Measurements from ENCODE around the gene COA5.
"Not testable (repeated sequence)": the region's sequence is repeated elsewhere in the genome, so short reads cannot be mapped to it uniquely, and the experiment has no call there.

COA5 gene

DNA sequence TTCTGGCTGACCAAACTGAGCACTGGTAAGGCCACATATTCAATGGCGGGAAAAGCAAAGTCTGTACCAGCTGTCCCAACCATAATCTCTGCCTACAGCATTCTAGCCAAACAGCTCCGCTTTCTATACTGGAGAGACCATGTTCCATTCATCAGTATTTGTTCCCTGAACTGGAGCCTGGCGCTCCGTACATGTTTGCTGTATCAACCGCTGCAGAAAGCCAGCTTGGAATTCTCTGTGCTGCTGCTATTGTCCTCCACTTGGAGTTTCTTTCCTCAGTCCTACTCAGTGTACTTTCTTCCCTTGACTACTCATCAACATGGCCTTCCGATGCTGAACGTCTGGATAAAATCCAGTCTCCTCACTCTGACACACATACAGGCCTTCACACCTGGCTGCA is 1.9 kb downstream of the COA5 start:
- DNase-seq (ENCODE audit: low read depth, low spot score) = no peak

GRCh38 chr2:98605076-98605475 is 3.2 kb downstream of the COA5 start:
- no peak for DNase-seq (ENCODE audit: low read depth, low spot score)

DNA sequence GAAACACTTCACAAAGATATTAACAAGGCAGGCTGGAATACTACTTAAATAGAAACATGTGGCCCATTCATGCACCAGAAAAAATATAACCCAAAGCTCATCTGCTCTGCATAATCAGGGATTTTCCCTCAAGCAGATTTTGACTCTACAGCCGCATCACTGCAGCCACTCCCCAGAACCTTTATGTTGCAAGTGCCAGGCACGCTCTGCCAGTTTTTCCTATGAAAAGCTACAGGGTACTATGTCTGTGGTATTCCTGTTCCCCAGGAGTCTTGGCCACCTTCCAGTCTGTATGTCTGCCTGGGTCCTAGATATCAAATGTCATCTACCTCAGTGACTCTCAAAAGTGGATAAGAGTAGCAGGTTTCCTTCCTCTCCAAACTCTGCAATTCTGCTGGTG is 3.8 kb downstream of the COA5 start:
- no peak for DNase-seq (ENCODE audit: low read depth, low spot score)

- DNase-seq (ENCODE audit: low read depth, low spot score) = no peak
Observed at GRCh38 chr2:98601532-98602132, 6.7 kb downstream of the COA5 start.

GRCh38 chr2:98598781-98599428 is 9.4 kb downstream of the COA5 start:
- no peak for DNase-seq (ENCODE audit: low read depth, low spot score)

DNA sequence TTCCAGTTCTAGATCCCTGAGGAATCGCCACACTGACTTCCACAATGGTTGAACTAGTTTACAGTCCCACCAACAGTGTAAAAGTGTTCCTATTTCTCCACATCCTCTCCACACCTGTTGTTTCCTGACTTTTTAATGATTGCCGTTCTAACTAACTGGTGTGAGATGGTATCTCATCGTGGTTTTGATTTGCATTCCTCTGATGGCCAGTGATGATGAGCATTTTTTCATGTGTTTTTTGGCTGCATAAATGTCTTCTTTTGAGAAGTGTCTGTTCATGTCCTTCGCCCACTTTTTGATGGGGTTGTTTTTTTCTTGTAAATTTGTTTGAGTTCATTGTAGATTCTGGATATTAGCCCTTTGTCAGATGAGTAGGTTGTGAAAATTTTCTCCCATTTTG is 13.6 kb downstream of the COA5 start:
- not testable (repeated sequence) for DNase-seq (ENCODE audit: low read depth, low spot score)

GRCh38 chr2:98592565-98592964 is 15.7 kb downstream of the COA5 start:
- DNase-seq (ENCODE audit: low read depth, low spot score) = no peak

- DNase-seq (ENCODE audit: low read depth, low spot score) = no peak
Observed at GRCh38 chr2:98589489-98589888, 18.8 kb downstream of the COA5 start.

DNA sequence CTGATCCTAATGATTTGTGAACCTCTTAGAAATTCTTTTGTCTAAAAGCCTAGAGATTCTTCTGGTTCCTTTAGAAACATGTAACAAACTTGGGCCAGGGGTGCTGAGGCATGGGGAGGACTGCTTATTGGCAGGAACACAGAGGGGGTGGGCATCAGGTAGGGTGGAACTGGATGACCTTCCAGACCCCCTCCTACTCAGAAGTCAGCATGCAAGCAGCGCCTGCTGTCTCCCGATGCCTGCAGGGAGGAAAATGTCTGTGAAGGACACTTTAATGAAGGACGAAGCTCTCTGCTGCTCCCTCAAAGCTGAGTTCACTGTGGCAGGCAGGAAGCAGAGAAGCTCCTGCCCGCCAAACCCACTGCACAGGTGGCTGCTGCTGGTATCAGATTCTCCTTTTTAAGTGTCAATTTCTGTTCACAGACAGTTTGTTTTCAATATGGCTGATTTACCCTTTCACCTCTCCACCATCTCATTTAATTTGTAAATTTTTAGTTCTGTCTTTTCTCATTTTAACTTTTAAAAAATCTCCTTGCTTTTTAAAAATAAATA is 19.4 kb downstream of the COA5 start:
- no peak for DNase-seq (ENCODE audit: low read depth, low spot score)

DNA sequence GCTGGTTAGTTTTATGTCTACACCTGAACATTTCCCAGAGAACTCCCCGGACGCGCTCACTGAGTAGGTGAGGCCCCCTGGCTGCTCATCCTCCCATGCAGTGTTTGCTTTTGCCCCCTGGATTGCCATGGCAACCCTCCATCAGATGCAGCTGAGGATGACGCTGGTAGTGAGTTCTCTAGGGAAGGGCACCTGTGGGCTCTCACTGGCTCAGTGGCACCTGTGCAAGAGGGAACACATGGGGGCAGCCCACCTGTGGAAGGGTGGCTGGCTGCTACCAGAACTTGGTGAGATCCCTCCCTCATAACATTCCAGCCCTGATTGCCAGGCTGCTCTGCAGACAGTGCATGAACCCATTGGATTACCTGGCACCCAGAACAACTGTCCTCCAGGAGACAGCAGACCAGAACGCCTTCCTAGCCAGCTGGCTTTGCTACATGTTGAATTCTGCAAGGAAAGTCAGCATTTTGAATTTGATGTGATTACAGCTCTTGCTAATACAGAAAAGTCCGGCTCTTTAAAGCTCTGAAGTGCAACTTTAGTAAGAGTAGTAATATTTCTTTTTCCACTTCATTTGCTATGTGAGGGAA is 21.7 kb downstream of the COA5 start:
- DNase-seq (ENCODE audit: low read depth, low spot score) = no peak

DNA sequence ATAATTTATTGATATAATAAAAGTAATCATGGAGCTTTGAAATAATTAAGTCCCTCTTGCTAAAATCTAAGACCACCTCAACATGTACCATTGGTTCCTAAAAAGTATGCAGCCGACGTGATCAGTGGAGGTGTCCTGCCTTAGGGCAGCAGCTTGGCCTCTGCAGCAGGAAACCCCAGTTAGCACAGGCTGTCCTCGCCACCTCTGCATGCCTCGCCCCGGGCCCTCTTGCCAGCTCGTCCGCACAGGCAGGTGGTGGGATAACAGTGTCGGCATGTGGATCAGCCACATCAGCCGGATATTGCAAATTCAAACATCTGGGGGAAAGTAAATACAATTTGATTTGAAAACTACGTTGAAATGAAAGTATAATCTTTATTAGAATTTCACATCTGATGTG is 22.9 kb downstream of the COA5 start:
- no peak for DNase-seq (ENCODE audit: low read depth, low spot score)

- DNase-seq (ENCODE audit: low read depth, low spot score) = no peak
Observed at GRCh38 chr2:98583816-98584618, 24.3 kb downstream of the COA5 start.

DNA sequence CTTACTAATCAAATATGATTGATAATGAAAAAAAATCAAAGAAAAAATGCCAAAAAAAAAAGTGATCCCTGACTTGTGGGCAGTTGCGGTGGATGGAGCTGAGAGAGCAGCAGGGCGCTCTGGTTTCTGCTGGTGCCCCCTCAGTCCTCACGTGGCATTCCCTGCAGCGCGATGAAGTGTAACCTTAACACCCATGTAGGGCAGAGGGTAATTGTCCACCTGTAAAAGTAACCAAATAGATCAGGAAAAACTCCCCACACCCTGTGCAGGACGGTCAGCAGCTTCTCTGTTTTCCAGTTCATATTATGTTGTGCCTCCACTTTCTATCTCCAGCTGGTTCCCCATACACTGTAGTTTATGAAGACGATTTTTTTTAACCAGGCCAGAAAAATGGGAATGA is 25.0 kb downstream of the COA5 start:
- DNase-seq (ENCODE audit: low read depth, low spot score) = no peak

DNA sequence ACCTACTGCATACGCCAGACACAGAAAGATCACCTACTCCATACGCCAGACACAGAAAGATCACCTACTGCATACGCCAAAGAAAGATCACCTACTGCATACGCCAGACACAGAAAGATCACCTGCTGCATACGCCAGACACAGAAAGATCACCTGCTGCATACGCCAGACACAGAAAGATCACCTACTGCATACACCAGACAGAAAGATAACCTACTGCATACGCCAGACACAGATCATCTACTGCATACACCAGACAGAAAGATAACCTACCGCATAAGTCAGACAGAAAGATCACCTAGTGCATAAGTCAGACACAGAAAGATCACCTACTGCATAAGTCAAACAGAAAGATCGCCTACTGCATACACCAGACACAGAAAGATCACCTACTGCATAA is 25.8 kb downstream of the COA5 start:
- DNase-seq (ENCODE audit: low read depth, low spot score) = no peak

DNA sequence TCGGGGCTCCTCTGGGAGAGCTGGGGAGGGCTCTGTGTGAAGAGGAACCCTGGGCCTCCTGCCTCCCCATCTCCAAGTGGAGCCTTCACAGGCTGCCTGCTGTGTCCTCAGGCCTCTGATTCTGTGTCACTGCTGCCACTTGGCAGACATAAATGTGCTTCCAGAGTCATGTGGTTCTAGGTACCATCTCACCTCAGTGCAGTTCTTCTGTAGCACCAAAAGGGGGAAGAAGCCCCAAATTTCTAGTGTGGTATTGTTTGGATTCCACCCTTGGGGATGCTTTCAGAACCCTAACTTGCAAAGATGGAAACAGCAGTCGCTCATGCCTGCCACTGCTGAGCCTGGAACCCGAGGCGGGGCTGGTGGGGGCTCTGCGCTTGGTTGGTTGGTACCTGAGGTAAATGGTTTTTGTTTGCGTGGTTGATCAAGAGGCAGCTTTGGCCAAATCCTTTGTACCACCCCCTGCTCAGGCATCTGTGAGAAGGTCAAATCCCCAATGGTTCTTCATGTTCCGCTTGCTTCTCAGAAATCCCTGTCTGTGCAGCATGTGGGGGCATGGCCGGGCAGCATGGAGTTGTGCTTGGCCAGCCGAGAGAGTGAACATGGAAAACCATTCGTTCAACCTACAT is 27.5 kb downstream of the COA5 start:
- DNase-seq (ENCODE audit: low read depth, low spot score) = no peak

DNA sequence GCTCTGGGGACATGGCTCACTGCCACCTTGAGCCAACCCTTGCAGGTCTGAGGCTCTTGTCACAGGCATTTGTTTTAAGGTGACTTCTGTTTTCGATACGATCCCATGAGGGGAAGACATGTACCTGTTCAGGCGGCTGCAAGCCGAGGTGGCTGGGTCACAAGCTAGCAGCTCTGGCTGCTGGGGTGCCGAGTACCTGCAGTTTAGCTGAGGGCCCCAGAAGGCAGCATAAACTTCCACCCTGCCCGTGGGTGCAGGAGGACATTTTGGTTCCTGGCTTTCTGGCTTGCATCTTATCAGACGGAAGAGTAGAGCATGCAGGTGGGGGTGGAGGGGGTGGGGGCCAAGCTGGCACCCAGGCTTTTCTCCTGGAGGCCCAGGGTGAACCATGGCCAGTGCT is 28.4 kb downstream of the COA5 start:
- DNase-seq (ENCODE audit: low read depth, low spot score) = no peak

GRCh38 chr2:98578231-98578630 is 30.1 kb downstream of the COA5 start:
- no peak for DNase-seq (ENCODE audit: low read depth, low spot score)

GRCh38 chr2:98577313-98577712 is 31.0 kb downstream of the COA5 start:
- DNase-seq (ENCODE audit: low read depth, low spot score) = no peak

GRCh38 chr2:98576666-98577312 is 31.5 kb downstream of the COA5 start:
- DNase-seq (ENCODE audit: low read depth, low spot score) = no peak

GRCh38 chr2:98573426-98573825 is 34.9 kb downstream of the COA5 start:
- DNase-seq (ENCODE audit: low read depth, low spot score) = no peak

GRCh38 chr2:98572676-98573075 is 35.6 kb downstream of the COA5 start:
- no peak for DNase-seq (ENCODE audit: low read depth, low spot score)
